ENCODE data around the gene TRPC3.

TRPC3 gene

DNA sequence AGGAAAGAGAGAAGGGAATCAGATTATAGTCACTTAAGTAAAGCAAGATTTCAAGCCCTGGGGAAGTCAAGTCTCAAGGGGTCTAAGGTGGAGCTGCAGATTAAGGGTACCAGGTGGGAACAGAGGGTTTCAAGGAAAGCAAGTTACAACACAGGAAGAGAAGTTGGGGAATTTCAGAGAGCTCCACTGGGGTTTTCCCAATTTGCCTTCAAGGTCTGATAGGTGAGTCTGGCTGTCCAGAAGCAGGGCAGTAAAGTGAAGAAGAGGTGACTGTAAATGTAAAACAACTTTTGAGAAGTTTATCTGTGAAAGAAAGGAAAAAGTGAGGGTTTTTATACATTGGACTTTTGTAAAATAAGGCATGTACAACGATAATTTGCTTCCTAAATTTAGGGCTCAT, 37.1 kb upstream of the TRPC3 start:
- no peak for DNase-seq (ENCODE audit: insufficient read length, low spot score)
- TF ChIP-seq, protein P1, sequence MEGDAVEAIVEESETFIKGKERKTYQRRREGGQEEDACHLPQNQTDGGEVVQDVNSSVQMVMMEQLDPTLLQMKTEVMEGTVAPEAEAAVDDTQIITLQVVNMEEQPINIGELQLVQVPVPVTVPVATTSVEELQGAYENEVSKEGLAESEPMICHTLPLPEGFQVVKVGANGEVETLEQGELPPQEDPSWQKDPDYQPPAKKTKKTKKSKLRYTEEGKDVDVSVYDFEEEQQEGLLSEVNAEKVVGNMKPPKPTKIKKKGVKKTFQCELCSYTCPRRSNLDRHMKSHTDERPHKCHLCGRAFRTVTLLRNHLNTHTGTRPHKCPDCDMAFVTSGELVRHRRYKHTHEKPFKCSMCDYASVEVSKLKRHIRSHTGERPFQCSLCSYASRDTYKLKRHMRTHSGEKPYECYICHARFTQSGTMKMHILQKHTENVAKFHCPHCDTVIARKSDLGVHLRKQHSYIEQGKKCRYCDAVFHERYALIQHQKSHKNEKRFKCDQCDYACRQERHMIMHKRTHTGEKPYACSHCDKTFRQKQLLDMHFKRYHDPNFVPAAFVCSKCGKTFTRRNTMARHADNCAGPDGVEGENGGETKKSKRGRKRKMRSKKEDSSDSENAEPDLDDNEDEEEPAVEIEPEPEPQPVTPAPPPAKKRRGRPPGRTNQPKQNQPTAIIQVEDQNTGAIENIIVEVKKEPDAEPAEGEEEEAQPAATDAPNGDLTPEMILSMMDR (IDR thresholded peaks at IDR 0.05; ENCODE audit: insufficient read depth, missing control alignments) = no peak
- FAIRE-seq = no peak

DNA sequence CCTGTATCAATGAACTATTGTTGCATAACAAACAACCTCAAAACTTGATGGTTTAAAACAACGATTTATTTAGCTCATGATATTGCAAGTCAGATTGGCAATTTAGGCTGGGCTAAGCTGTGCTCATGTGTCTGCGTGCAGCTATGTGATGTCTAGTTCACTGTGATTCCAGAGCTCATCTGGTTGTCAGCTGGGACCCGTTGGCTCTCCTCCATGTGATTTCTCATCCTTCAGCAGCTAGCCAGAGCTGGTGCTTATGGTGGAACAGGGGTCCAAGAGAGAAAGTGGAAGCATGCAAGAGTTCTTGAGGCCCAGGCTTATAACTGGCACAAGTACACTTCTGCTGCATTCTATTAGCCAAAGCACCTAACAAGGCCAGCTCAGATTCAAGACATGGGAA, 28.8 kb upstream of the TRPC3 start:
- no peak for FAIRE-seq
- DNase-seq (ENCODE audit: insufficient read length, low spot score) = no peak
- TF ChIP-seq, protein P1 (IDR thresholded peaks at IDR 0.05; ENCODE audit: insufficient read depth, missing control alignments) = no peak

DNA sequence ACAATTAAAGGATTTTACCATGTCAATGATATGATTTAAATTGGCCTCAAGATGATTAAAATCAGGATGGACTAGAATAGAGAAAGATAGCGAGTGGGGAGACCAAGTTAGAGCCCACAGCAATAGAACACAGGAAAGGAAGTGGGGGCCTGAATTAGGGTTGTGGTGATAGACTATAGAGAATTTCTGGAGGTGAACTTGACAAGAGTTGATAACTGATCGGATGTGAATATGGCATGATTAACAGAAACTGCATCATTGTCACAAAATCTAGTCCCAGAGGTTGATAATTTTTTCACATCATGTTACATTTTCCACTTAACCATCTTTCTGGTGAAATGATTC, 26.3 kb upstream of the TRPC3 start:
- TF ChIP-seq, protein P1 (IDR thresholded peaks at IDR 0.05; ENCODE audit: insufficient read depth, missing control alignments) = no peak
- DNase-seq (ENCODE audit: insufficient read length, low spot score) = no peak
- no peak for FAIRE-seq

DNA sequence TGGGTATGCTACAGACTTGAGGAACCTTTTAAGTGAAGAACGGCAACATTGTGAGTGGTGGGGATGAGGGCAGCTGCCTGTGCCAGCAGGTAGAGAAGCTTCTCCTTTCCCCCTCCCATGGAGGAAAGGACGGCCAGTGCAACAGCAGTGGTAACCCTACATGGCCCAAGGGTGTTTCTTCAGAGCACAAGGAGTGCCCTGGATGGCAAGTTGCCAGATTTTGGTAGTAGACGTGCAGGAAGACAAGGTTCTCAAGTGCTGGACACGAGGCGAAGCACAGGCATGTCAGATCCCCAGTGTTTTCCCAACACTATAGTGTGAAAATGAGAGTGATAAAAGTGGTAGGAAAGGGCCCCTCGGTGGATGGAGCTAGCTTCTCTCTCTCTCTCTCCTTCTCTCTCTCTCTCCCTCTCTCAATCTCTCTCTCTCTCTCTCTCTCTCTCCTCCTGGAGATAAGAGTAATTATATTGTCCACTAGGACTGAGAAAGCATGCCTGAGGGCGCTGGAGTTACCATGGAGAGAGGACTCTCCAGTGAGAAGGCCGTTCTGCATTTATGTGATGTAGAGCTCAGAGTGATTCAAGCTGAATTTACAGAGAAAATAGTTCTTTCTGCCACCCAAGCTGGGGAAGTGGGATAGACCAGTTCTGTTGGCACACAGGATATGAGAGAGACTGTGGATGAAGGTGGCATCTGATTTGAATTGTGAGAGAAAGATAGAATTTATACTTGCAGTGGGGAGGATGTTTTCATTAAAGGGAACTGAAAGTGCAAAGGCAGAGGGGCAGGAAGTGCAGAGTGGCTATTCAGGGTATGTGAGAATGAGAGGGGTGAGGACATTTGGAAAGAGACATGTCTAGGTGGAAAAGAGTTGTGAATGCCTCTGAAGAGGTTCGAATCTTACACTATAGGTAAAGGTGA, 25.7 kb upstream of the TRPC3 start:
- no peak for FAIRE-seq
- TF ChIP-seq, protein P1 (IDR thresholded peaks at IDR 0.05; ENCODE audit: insufficient read depth, missing control alignments) = no peak
- DNase-seq (ENCODE audit: insufficient read length, low spot score) = no peak

DNA sequence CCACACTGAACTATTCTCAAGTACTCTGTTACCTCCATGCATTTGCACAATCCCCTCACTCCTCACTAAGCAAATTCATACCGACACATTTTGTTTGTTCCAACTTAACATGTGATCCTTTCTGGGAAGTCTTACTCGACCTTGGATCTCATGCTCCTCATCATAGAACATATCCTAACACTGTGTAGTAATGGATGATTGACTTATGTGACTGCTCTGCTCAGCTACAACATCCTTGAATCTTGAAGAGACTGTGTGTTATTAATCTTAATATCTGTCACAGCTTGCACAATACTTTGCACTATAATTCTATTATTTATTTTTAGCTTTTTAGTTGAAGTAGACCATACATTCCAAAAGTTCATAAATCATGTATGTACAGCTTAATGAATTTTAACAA, 23.9 kb upstream of the TRPC3 start:
- TF ChIP-seq, protein P1 (IDR thresholded peaks at IDR 0.05; ENCODE audit: insufficient read depth, missing control alignments) = no peak
- FAIRE-seq (no peak), DNase-seq (ENCODE audit: insufficient read length, low spot score) (no peak)

DNA sequence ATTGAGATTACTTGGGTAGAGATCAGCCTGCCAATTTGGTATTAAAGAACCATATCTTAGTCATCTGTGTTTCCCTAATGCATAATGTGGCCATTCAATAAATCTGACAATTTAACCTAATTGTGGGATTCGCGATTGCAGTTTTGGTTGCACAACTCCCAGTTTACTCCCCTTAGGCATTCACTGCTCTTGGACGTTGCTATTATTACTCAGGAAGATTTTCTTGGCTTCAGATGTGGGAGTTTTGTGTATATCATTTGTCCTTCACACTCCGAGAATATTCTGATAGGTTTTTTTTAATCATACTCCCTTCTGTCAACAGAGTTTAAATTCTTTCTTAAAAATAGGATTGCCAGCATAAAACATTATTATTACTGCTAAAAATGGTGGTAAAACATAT, 22.0 kb upstream of the TRPC3 start:
- TF ChIP-seq, protein P1 (IDR thresholded peaks at IDR 0.05; ENCODE audit: insufficient read depth, missing control alignments) = no peak
- no peak for FAIRE-seq

DNA sequence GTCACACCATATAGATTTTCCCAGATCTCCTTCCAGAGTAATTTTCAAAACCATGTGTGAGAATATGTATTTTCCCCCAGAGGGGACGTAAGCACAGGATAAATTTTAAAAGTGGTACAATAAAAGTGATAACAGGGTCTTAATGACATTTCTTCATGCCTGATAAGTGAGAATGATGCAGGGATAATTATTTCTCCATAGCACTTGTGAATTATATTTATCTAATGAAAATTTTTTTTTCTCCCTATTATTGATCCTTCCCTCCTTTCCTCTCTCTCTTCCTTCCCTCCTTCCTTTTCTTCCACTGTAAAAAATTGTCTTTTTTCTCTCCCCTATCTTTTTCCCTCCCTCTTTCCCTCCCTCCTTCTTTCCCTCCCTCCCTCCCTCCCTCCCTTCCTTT, 17.0 kb upstream of the TRPC3 start:
- FAIRE-seq (no peak), DNase-seq (ENCODE audit: insufficient read length, low spot score) (no peak)
- TF ChIP-seq, protein P1 (IDR thresholded peaks at IDR 0.05; ENCODE audit: insufficient read depth, missing control alignments) = no peak

More for the DNA sequence above, 22.0 kb upstream of the TRPC3 start:
- DNase-seq (ENCODE audit: insufficient read length, low spot score) = no peak
